ENCODE measurements around the gene ARNT2.

GRCh38 chr15:80476036-80476435 lies 71.9 kb downstream of the ARNT2 start:
- TF ChIP-seq MAX (IDR thresholded peaks at IDR 0.05) (no peak), CEBPB (IDR thresholded peaks at IDR 0.05; ENCODE audit: borderline replicate concordance, low read depth, low read length) (peak; percentile 86), EZH2 (conservative IDR thresholded peaks at IDR 0.05; ENCODE audit: low read depth, low read length) (no peak), EED (CRISPR knock-in tag; IDR thresholded peaks at IDR 0.05) (no peak), TBL1XR1 (IDR thresholded peaks at IDR 0.05; ENCODE audit: borderline replicate concordance, low read length, partially characterized antibody) (no peak), POLR2G (IDR thresholded peaks at IDR 0.05; ENCODE audit: low read depth, low read length) (no peak), ZNF512 (CRISPR knock-in tag; IDR thresholded peaks at IDR 0.05) (no peak), AGO1 (IDR thresholded peaks at IDR 0.05; ENCODE audit: low read depth, low read length, poor library complexity, severe bottlenecking) (no peak)

Measured in HepG2 (cell line).